ENCODE results near the gene CIB4. TPM values are rescaled to one million over a fixed set of nuclear protein-coding genes. Genes with fewer than 3 reads are reported as not detected.

Gene CIB4
- total and polyA plus RNA-seq, 7 donors = not detected

GRCh38 chr2:26642429-26642828, 1.3 kb upstream of the CIB4 start:
- intact Hi-C loops (cut with DNase I) = no loop called here
- Histone ChIP-seq H3K4me1 (no peaks in the 10 kb centered on the region), H3K4me3 (no peak overlapping the region), H3K36me3 (no peaks in the 10 kb centered on the region), H3K9me3 (no peaks in the 10 kb centered on the region), H3K27ac (no peak overlapping the region), H3K27me3 (peaks cover 0 to 2% (median 0%) of the 10 kb centered on the region in 3 donors)
- no peak for TF ChIP-seq CTCF (IDR thresholded peaks at IDR 0.05)
- TF ChIP-seq POLR2A (IDR thresholded peaks at IDR 0.05) = no peak
- TF ChIP-seq EP300 (IDR thresholded peaks at IDR 0.05) = no peak
- no peak for TF ChIP-seq POLR2AphosphoS5 (IDR thresholded peaks at IDR 0.05)
- no peak for DNase-seq
- WGBS, 2 donors = 40 to 70% methylated on average over 3 of the region's 3 CpGs

DNA sequence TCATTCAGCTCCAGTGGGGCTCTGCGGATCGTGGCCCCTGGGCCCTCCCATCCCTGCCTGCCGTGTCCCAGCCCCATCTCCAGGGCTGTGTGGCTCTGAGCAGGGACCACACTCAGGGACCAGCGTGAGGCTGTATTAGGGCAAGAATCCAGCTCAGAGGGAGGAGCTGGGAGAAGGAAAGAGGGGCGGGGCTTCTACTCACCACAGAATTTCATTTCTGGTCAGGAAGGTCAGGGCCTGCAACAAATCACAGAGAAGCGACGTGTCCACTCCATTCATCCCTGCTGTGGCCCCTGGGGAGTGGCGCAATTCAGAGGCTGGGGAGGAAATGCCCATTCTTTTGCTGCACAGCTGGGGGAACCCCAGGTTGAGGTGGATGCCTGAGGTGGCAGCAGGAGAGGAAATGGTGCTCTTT, 828 bp downstream of the CIB4 start:
- no peak overlapping the region for H3K27ac ChIP-seq
- no peaks in the 10 kb centered on the region for H3K9me3 ChIP-seq
- TF ChIP-seq CTCF (IDR thresholded peaks at IDR 0.05) = no peak
- no peak for TF ChIP-seq EP300 (IDR thresholded peaks at IDR 0.05)
- no peak for TF ChIP-seq POLR2A (IDR thresholded peaks at IDR 0.05)
- no peak for TF ChIP-seq POLR2AphosphoS5 (IDR thresholded peaks at IDR 0.05)

GRCh38 chr2:26639685-26640243, 1.4 kb downstream of the CIB4 start:
- Histone ChIP-seq H3K27ac (no peak overlapping the region), H3K36me3 (no peaks in the 10 kb centered on the region), H3K4me1 (no peaks in the 10 kb centered on the region), H3K27me3 (no peaks in the 10 kb centered on the region), H3K4me3 (no peak overlapping the region), H3K9me3 (no peaks in the 10 kb centered on the region)
- DNase-seq = no peak
- intact Hi-C loops (cut with DNase I) = no loop called here
- TF ChIP-seq EP300 (IDR thresholded peaks at IDR 0.05) = no peak
- TF ChIP-seq POLR2A (IDR thresholded peaks at IDR 0.05) = no peak
- no peak for TF ChIP-seq CTCF (IDR thresholded peaks at IDR 0.05)
- no peak for TF ChIP-seq POLR2AphosphoS5 (IDR thresholded peaks at IDR 0.05)
- 67% methylated on average over 8 of the region's 8 CpGs for WGBS, 2 donors

More for the DNA sequence above, 828 bp downstream of the CIB4 start:
- Histone ChIP-seq H3K27me3 (no peaks in the 10 kb centered on the region), H3K4me3 (no peak overlapping the region), H3K4me1 (no peaks in the 10 kb centered on the region), H3K36me3 (no peaks in the 10 kb centered on the region)
- intact Hi-C loops (cut with DNase I) = no loop called here
- 26 to 31% methylated on average over 8 of the region's 8 CpGs for WGBS, 2 donors
- no peak for DNase-seq

DNA sequence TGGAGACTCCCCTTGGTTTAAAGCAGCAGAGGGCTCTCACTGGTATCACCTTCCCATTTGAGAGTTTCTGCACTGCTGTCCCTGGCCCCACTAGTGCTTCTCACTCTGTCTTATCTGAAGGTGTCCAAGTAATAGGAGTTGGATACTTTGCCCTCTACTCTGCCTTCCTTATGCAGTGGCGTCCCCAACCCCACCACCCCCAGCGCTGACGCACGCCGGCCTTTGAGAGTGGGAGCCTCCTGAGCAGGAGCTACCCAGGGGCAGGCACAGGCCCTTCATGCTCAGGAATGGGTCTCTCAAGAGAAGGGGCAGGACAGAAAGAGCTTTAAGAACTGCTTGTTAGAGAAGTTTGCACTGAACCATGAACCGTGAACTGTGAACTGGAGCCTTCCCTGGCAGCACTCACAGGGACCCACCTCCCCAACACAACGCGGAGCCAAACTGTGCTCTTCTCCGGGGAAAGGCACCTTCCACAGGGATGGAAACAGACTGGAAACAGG, 3.3 kb downstream of the CIB4 start:
- H3K27ac ChIP-seq = no peak overlapping the region
- H3K36me3 ChIP-seq = no peaks in the 10 kb centered on the region
- peak; percentile 27 for DNase-seq
- no peaks in the 10 kb centered on the region for H3K27me3 ChIP-seq
- WGBS, 2 donors = 93 to 94% methylated on average over 9 of the region's 9 CpGs
- intact Hi-C loops (cut with DNase I) = no loop called here
- H3K9me3 ChIP-seq = no peaks in the 10 kb centered on the region
- H3K4me1 ChIP-seq = no peaks in the 10 kb centered on the region
- H3K4me3 ChIP-seq = no peak overlapping the region
- TF ChIP-seq EP300 (IDR thresholded peaks at IDR 0.05) = no peak
- no peak for TF ChIP-seq CTCF (IDR thresholded peaks at IDR 0.05)
- TF ChIP-seq POLR2A (IDR thresholded peaks at IDR 0.05) = no peak
- TF ChIP-seq POLR2AphosphoS5 (IDR thresholded peaks at IDR 0.05) = no peak

DNA sequence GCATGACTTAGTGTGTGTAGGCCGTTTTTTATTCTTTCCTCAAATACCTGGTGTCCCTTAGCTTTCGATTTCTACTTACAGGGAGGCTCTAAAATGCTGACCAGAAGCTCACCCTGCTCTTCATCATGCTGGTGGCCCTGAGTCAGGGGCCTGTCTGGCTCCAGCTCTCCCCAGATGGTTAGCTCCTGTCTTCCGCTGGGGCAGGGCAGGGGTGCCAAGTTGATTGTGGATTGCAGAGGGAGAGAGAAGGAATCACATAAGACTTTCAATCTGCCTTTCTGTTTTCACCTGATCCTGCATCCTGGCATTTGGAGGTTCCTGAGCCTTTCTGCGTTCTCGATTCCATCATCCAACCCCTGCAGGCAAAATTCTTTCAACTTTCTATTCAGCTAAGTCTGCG, 4.2 kb downstream of the CIB4 start:
- intact Hi-C loops (cut with DNase I) = no loop called here
- Histone ChIP-seq H3K4me3 (no peak overlapping the region), H3K4me1 (no peaks in the 10 kb centered on the region), H3K27ac (no peak overlapping the region), H3K9me3 (no peaks in the 10 kb centered on the region), H3K27me3 (no peaks in the 10 kb centered on the region), H3K36me3 (no peaks in the 10 kb centered on the region)
- peak; percentile 24 for DNase-seq
- WGBS, 2 donors = 81 to 87% methylated on average over 6 of the region's 6 CpGs
- TF ChIP-seq EP300 (IDR thresholded peaks at IDR 0.05) (no peak), POLR2AphosphoS5 (IDR thresholded peaks at IDR 0.05) (no peak), CTCF (IDR thresholded peaks at IDR 0.05) (no peak), POLR2A (IDR thresholded peaks at IDR 0.05) (no peak)

Measured in sigmoid colon (tissue), 7 donors.